Cardiac muscle cell (in vitro differentiated cells and primary cell): ENCODE measurements around the gene CCDC12. TPM values are rescaled to one million over a fixed set of nuclear protein-coding genes. Genes with fewer than 3 reads are reported as not detected.
A peak's percentile ranks its signal among the peaks of the same experiment; 100 is the strongest.

ENCODE experiments used
- DNase-seq, 2 donors: peaks; one replicate each; pipeline versions ENCODE4 v3.0.0 to v3.0.0-alpha.2; 2010 to 2017; ENCODE audit warnings: low read depth in 1 of 2, low spot score in 1 of 2
- H3K27ac ChIP-seq: fragments of 200-600 bp; sonication (generic); 2 replicates; pipeline ENCODE4 v1.5.1; 2016
- H3K27me3 ChIP-seq: fragments of 200-600 bp; sonication (generic); 2 replicates; pipeline ENCODE4 v1.6.0; 2016; ENCODE audit warnings: control low read depth
- H3K36me3 ChIP-seq: fragments of 200-600 bp; sonication (generic); 2 replicates; pipeline ENCODE4 v1.5.1; 2016; ENCODE audit warnings: control low read depth
- H3K4me1 ChIP-seq: fragments of 200-600 bp; sonication (generic); 2 replicates; pipeline ENCODE4 v1.8.1; 2017; ENCODE audit warnings: low read depth, mild to moderate bottlenecking, mixed run types
- H3K4me3 ChIP-seq: fragments of 200-600 bp; sonication (generic); 2 replicates; pipeline ENCODE4 v1.5.1; 2016; ENCODE audit warnings: mild to moderate bottlenecking
- H3K9me3 ChIP-seq: fragments of 200-600 bp; sonication (generic); 2 replicates; pipeline ENCODE4 v1.5.1; 2017; ENCODE audit warnings: low read depth, mild to moderate bottlenecking, control low read depth
- polyA plus RNA-seq: library from polyadenylated mRNA; unstranded; fragments of >200 nt; fragmentation: Nextera tagmentation; extraction: Ambion mirVana; gene quantifications from 2 replicates; pipeline ENCODE4 v1.2.1, GENCODE V29; 2016
- total RNA-seq: library from RNA; depleted of rRNA; stranded (reverse); fragments of >200 nt; gene quantifications from 2 replicates; pipeline ENCODE4 v1.2.3, GENCODE V29; 2016
- TF ChIP-seq, protein P1 (sequence below): IDR thresholded peaks from 2 replicates; pipeline ENCODE4 v1.5.1; 2012; ENCODE audit warnings: low read depth, mild to moderate bottlenecking, low read length

Gene CCDC12
- total and polyA plus RNA-seq, 2 experiments from 2014 or later, result 53.8 to 73.1 TPM

DNA sequence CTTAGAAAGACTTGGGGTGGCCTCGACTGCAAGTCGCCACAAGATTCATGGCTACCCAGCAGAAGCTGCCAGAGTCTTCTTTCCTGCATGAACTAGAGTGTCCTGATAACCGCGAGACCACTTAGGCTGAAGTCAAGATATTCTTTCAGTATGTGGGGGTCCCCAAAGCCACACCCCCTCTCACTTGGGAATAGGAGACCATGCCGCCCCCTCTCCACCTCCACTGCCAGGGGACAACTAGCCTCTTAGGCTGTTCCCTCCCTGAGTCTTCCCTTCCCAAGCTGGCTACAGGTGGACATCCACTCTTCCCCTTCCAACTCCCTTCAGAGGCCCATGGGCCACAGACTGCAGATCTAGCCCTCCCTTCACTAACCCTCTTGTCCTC is 1.3 kb upstream of the CCDC12 start:
- DNase-seq, result no peak
- Histone ChIP-seq H3K4me1 (peaks cover 4% of the 10 kb centered on the region), H3K27me3 (no peaks in the 10 kb centered on the region), H3K4me3 (no peak overlapping the region), H3K36me3 (no peaks in the 10 kb centered on the region), H3K9me3 (no peaks in the 10 kb centered on the region), H3K27ac (peak overlapping the region; percentile 90)
- TF ChIP-seq, protein P1, sequence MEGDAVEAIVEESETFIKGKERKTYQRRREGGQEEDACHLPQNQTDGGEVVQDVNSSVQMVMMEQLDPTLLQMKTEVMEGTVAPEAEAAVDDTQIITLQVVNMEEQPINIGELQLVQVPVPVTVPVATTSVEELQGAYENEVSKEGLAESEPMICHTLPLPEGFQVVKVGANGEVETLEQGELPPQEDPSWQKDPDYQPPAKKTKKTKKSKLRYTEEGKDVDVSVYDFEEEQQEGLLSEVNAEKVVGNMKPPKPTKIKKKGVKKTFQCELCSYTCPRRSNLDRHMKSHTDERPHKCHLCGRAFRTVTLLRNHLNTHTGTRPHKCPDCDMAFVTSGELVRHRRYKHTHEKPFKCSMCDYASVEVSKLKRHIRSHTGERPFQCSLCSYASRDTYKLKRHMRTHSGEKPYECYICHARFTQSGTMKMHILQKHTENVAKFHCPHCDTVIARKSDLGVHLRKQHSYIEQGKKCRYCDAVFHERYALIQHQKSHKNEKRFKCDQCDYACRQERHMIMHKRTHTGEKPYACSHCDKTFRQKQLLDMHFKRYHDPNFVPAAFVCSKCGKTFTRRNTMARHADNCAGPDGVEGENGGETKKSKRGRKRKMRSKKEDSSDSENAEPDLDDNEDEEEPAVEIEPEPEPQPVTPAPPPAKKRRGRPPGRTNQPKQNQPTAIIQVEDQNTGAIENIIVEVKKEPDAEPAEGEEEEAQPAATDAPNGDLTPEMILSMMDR, result no peak

DNA sequence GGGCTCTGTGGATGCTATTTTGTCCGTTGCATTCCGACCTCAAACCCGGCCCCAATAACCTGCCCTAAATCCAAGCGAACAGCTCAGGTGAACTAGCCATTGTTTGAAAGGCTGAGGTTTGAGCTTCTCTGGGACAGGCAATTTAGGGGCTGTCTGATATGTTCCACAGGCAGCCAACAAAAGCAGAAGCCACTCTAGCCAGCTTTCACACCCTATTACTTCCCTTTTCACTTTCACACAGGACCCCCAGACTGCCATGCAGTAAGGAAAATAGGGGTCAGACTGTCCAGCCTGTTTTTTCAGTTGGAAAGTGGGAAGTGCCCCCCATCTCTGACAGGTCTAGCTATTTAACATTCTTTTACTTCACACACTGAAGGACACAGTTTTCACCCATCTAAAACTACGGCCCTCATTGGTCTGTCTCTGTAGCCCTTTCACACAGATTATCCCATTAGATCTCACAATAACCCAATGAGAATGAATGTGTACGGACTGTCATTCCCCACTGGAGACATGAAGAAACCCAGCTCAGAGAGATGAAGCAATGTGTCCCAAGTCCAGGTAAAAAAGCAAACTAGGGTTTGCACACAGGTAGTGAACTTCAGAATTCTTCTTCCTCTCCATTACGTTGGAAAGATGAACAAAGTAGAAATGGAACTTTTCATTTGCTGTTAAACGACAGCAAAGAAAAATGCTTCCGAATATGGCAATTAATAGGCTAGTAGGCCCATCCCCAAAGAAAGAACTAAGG is 1.9 kb downstream of the CCDC12 start:
- H3K9me3 ChIP-seq, result no peaks in the 10 kb centered on the region
- no peak overlapping the region for H3K27ac ChIP-seq
- no peak for DNase-seq
- peaks cover 19% of the 10 kb centered on the region for H3K4me1 ChIP-seq
- TF ChIP-seq, protein P1, result no peak
- no peaks in the 10 kb centered on the region for H3K27me3 ChIP-seq
- H3K4me3 ChIP-seq, result no peak overlapping the region
- H3K36me3 ChIP-seq, result no peaks in the 10 kb centered on the region

DNA sequence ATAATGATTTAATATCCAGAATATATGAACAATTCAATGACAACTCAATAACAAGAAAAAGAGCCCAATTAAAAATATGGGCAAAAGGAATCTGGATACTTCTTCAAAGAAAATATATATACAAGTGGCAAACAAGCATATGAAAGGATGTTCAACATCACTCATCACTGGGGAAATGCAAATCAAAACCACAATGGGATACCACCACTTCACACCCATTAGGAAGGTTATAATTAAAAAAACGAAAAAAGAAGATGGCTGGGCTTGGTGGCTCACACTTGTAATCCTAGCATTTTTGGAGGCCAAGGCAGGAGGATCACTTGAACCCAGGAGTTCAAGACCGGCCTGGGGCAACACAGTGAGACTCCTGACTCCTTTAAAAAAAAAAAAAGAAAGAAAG is 4.1 kb downstream of the CCDC12 start:
- Histone ChIP-seq H3K27ac (no peak overlapping the region), H3K4me1 (peaks cover 19% of the 10 kb centered on the region), H3K36me3 (no peaks in the 10 kb centered on the region), H3K27me3 (no peaks in the 10 kb centered on the region), H3K9me3 (no peaks in the 10 kb centered on the region), H3K4me3 (no peak overlapping the region)
- no peak for DNase-seq
- TF ChIP-seq, protein P1, result no peak

DNA sequence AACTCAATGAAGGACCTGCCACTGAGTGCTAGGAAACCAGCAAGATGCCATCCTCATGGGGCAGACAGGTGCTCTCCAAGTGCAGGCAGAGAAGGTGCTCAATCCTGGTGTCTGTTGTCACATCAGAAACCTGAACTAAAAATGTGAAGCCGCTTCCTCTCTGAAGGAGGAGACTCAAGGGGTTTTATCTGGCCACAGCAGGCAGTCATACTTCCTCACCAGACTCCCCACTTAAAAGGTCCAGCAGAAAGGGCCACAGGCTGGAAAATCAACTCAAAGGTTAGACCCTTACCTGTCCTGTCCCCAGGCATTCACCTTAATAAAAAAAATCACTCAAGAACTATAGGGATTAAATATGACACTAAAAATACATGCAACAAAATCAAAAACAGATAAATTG is 4.8 kb downstream of the CCDC12 start:
- no peak for DNase-seq
- H3K9me3 ChIP-seq, result no peaks in the 10 kb centered on the region
- peak overlapping the region; percentile 67 for H3K27ac ChIP-seq
- H3K36me3 ChIP-seq, result no peaks in the 10 kb centered on the region
- TF ChIP-seq, protein P1, result no peak
- H3K27me3 ChIP-seq, result no peaks in the 10 kb centered on the region
- no peak overlapping the region for H3K4me3 ChIP-seq
- H3K4me1 ChIP-seq, result peaks cover 15% of the 10 kb centered on the region

DNA sequence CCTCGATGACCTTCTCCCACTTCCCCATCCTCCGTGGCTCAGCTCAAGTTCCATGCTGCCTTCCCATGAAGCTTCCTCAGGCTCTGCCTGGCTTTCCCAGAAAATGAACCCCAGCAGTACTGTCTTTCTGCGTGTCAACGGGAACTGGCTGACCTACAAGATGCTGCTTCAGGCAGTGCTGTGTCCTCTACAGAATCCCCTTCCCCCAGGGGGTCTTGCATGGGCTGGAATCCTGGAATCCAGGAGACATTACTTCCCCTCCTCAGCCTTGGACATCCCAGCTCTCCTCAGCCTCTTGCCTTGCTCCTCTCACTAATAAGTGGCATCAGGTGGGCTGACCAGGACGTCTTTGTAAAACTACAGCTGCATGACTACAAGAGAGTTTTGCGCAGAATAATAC is 5.4 kb downstream of the CCDC12 start:
- TF ChIP-seq, protein P1, result no peak
- DNase-seq, result no peak
- H3K4me1 ChIP-seq, result peaks cover 15% of the 10 kb centered on the region

More for the DNA sequence above, 5.4 kb downstream of the CCDC12 start:
- Histone ChIP-seq H3K4me3 (no peak overlapping the region), H3K36me3 (no peaks in the 10 kb centered on the region), H3K9me3 (no peaks in the 10 kb centered on the region), H3K27me3 (no peaks in the 10 kb centered on the region), H3K27ac (peak overlapping the region; percentile 67)
